GM13976 (cell line): Measurements from ENCODE around the gene TWNK.

Experiments used
- DNase-seq: peaks from one replicate; pipeline ENCODE4 v3.0.0; 2012; ENCODE audit warnings: low spot score
- CTCF ChIP-seq: IDR thresholded peaks from 2 replicates; pipeline ENCODE4 v1.5.1; 2012; ENCODE audit warnings: borderline replicate concordance, mild to moderate bottlenecking; ENCODE audit not compliant: insufficient read depth; ENCODE audit errors: extremely low read depth, missing control alignments, control extremely low read depth
- in situ Hi-C: fragments of 300-500 bp; cut with MboI; formaldehyde crosslinking; loops from one replicate; pipeline ENCODE4 v1.12.0; 2022; ENCODE audit warnings: low sequenced_read_pairs, mixed read lengths, inconsistent platforms; ENCODE audit not compliant: unreplicated experiment

Gene TWNK

GRCh38 chr10:101029520-101030295 lies 42.4 kb downstream of the TWNK start:
- in situ Hi-C loops, result loop anchor here (10.0 kb wide), 1 partner anchor 115 kb away; no protein-coding TSS in a partner anchor
- TF ChIP-seq CTCF, result no peak
- DNase-seq, result no peak

GRCh38 chr10:101030496-101031127 lies 43.3 kb downstream of the TWNK start:
- in situ Hi-C loops, result loop anchor here (10.0 kb wide), 1 partner anchor 114 kb away; no protein-coding TSS in a partner anchor
- no peak for TF ChIP-seq CTCF
- DNase-seq, result no peak

- TF ChIP-seq CTCF, result no peak
- in situ Hi-C loops, result loop anchor here (10.0 kb wide), 1 partner anchor 114 kb away; no protein-coding TSS in a partner anchor
- peak; percentile 98 for DNase-seq
Observed at GRCh38 chr10:101031128-101031795, 43.9 kb downstream of the TWNK start, which contains the start of the genes PDZD7 and SFXN3. Gene PDZD7 (minus strand): TSS chr10:101031129. CDS start chr10:101030219, 910 bp downstream. Gene SFXN3 (plus strand): TSS chr10:101031234. CDS start chr10:101034695, 3,461 bp downstream.

- peak; percentile 73 for DNase-seq
Observed at GRCh38 chr10:101031796-101032636, 44.7 kb downstream of the TWNK start.

GRCh38 chr10:101032637-101033224 lies 45.4 kb downstream of the TWNK start:
- in situ Hi-C loops, result loop anchor here (10.0 kb wide), 1 partner anchor 112 kb away; no protein-coding TSS in a partner anchor
- TF ChIP-seq CTCF, result no peak
- DNase-seq, result no peak

More at GRCh38 chr10:101031796-101032636, 44.7 kb downstream of the TWNK start:
- TF ChIP-seq CTCF, result no peak
- in situ Hi-C loops, result loop anchor here (10.0 kb wide), 1 partner anchor 113 kb away; no protein-coding TSS in a partner anchor
